ENCODE results near the gene CBR1. TPM values are rescaled to one million over a fixed set of nuclear protein-coding genes. Genes with fewer than 3 reads are reported as not detected.

CBR1 gene
- total RNA-seq, 2 donors from 2014 or later = 60.7 to 101 TPM

- Histone ChIP-seq H3K4me3 (no peak overlapping the region), H3K9me3 (no peaks in the 10 kb centered on the region), H3K27me3 (no peaks in the 10 kb centered on the region), H3K36me3 (no peaks in the 10 kb centered on the region), H3K27ac (no peak overlapping the region), H3K4me1 (peaks cover 0 to 6% of the 10 kb centered on the region in 2 donors)
- DNase-seq (ENCODE audit: low spot score) = no peak
- no peak for TF ChIP-seq CTCF (IDR thresholded peaks at IDR 0.05)
Observed at GRCh38 chr21:36027347-36027746, 42.5 kb upstream of the CBR1 start.

DNA sequence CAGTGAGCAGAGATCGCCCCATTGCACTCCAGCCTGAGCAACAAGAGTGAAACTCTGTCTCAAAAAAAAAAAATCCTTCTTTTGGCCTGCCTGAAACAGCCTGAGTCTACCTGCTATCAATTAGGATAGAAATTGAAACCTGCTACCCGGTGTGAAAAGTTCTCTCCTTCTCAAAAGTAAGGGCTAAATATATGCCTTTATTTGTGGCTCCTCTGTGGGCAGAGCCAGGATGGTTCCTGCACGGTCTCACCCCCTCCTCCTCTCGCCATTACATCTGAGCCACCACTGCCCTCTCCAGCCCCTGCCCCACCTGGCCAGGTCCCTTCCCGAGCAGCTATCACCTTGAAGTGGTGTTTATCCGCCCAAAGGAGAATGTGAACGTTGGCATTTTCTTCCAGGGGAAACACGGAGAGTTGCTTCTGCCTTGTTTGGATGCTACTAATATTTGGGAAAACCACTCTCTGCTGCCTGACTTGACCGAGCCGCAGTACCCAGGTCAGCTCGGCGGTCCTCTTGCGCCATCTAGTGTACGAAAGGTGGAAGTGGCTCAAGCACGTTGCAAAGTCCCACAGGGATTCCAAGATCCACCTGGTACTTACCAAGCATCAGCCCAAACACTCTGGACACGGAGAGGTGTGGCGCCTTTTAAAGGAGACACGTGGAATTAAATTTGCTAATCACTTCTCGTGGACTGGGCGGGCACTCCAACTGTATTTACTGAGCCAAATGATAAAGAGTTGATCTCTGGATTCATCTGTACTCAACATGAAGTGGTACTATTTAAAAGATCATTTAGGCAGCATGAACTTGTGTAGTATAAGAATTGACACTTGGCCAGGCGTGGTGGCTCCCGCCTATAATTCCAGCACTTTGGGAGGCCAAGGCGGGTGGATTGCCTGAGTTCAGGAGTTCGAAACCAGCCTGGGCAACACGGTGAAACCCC lies 41.4 kb upstream of the CBR1 start:
- Histone ChIP-seq H3K4me1 (peaks cover 0 to 6% of the 10 kb centered on the region in 2 donors), H3K9me3 (no peaks in the 10 kb centered on the region), H3K27ac (no peak overlapping the region), H3K36me3 (no peaks in the 10 kb centered on the region), H3K27me3 (no peaks in the 10 kb centered on the region), H3K4me3 (no peak overlapping the region)
- TF ChIP-seq CTCF (IDR thresholded peaks at IDR 0.05) = peak; percentile 91 to 95
- DNase-seq (ENCODE audit: low spot score) = peak; percentile 87

DNA sequence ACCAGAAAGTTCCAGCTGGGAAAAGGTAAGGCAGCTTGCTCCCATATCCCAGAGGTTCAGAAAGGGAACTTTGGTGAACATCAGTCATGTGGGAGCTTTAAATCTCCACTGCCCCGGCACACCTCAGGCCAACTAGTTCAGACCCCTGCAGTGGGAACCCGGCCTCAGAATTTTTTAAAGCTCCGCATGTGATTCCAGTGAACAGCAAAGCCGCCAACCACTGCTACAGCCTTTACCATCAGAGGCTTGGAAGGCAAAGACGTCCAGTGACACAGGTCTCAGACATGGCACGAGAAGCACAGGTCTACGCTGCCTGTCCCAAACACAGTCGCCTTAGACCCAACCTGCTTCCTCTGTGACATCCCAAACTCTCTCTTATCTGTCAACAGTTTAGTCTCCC lies 40.5 kb upstream of the CBR1 start:
- TF ChIP-seq CTCF (IDR thresholded peaks at IDR 0.05) = no peak
- Histone ChIP-seq H3K4me1 (peaks cover 0 to 6% of the 10 kb centered on the region in 2 donors), H3K27ac (no peak overlapping the region), H3K4me3 (no peak overlapping the region), H3K9me3 (no peaks in the 10 kb centered on the region), H3K36me3 (no peaks in the 10 kb centered on the region), H3K27me3 (no peaks in the 10 kb centered on the region)
- DNase-seq (ENCODE audit: low spot score) = no peak

DNA sequence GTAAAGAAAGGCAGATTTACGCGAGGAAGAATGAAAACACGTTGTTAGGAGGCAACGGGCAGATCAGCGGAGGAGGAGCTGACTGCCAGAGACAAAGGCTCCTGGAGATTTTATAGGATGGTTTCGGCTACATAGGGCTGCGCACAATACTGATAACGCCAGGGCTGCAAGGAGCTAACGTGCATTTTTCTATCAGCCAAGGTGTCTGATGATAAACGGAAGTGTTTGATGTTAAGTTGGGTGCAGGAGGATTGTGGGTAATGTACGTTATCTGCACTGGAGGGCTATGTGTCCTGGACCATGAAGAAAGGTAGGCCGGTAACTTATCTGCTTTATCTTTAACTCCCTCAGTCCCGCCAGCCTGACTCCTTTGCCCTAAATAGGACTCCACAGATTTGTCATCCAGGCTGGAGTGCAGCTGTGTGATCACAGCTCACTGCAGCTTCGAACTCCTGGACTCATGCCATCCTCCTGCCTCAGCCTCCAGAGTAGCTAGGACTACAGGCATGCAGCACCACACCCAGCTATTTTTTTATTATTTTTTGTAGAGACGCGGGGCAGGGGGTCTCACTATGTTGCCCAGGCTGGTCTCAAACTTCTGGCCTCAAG lies 39.1 kb upstream of the CBR1 start:
- Histone ChIP-seq H3K27ac (no peak overlapping the region), H3K4me1 (peaks cover 0 to 6% of the 10 kb centered on the region in 2 donors), H3K36me3 (peaks cover 5% of the 10 kb centered on the region), H3K9me3 (no peaks in the 10 kb centered on the region), H3K27me3 (no peaks in the 10 kb centered on the region), H3K4me3 (no peak overlapping the region)
- DNase-seq (ENCODE audit: low spot score) = no peak
- no peak for TF ChIP-seq CTCF (IDR thresholded peaks at IDR 0.05)

- H3K4me3 ChIP-seq = no peak overlapping the region
- no peaks in the 10 kb centered on the region for H3K9me3 ChIP-seq
- no peak for TF ChIP-seq CTCF (IDR thresholded peaks at IDR 0.05)
- no peak overlapping the region for H3K27ac ChIP-seq
- no peaks in the 10 kb centered on the region for H3K27me3 ChIP-seq
- H3K4me1 ChIP-seq = peaks cover 0 to 6% of the 10 kb centered on the region in 2 donors
- H3K36me3 ChIP-seq = peaks cover 20% of the 10 kb centered on the region
- DNase-seq (ENCODE audit: low spot score) = no peak
Observed at GRCh38 chr21:36032647-36033406, 37.0 kb upstream of the CBR1 start.

Measured in right atrium auricular region (tissue), 2 donors.